Heart right ventricle (tissue), 16 donors: ENCODE measurements around the gene ITGAD. TPM values are rescaled to one million over a fixed set of nuclear protein-coding genes. Genes with fewer than 3 reads are reported as not detected.

Experiments
- ATAC-seq, 8 donors: fragments of 200-7000 bp; cut with Tn5 transposase; one replicate each; pipeline ENCODE4 v1.9.1; 2020; ENCODE audit warnings: mild to moderate bottlenecking in 8 of 8, moderate library complexity in 8 of 8, moderate number of reproducible peaks in 1 of 8
- DNase-seq, 2 donors: peaks; one replicate each; pipeline ENCODE4 v3.0.0-alpha.2; 2020
- H3K27ac ChIP-seq, 10 donors: fragments of 200-600 bp; sonication (generic) in 2 of 10; one replicate each; pipeline versions ENCODE4 v1.5.0 to v1.8.0; 2020 to 2022; ENCODE audit warnings: mild to moderate bottlenecking in 3 of 10
- H3K27me3 ChIP-seq, 7 donors: fragments of 200-600 bp; one replicate each; pipeline ENCODE4 v1.8.0; 2021 to 2022; ENCODE audit warnings: mild to moderate bottlenecking in 2 of 7
- H3K36me3 ChIP-seq, 9 donors: fragments of 200-600 bp; sonication (generic) in 1 of 9; one replicate each; pipeline versions ENCODE4 v1.5.0 to v1.8.0; 2020 to 2022; ENCODE audit warnings: mild to moderate bottlenecking in 2 of 9
- H3K4me1 ChIP-seq, 9 donors: fragments of 200-600 bp; sonication (generic) in 1 of 9; one replicate each; pipeline versions ENCODE4 v1.5.0 to v1.8.0; 2020 to 2022; ENCODE audit warnings: mild to moderate bottlenecking in 4 of 9
- H3K4me3 ChIP-seq, 10 donors: fragments of 200-600 bp; sonication (generic) in 2 of 10; one replicate each; pipeline versions ENCODE4 v1.5.0 to v1.8.0; 2020 to 2022; ENCODE audit warnings: mild to moderate bottlenecking in 7 of 10, moderate library complexity in 2 of 10
- H3K9me3 ChIP-seq, 11 donors: fragments of 200-600 bp in 10 of 11; sonication (generic) in 2 of 11; one replicate each; pipeline versions ENCODE4 v1.5.0 to v1.8.0; 2013 to 2022; ENCODE audit warnings: mild to moderate bottlenecking in 2 of 11, control low read depth in 1 of 11, moderate library complexity in 1 of 11
- WGBS, 2 donors: extraction: QIAGEN DNeasy Blood & Tissue Kit; methylation state at CpG; one replicate each; pipeline ENCODE4 v1.1.7; 2013; ENCODE audit warnings: inconsistent platforms in 1 of 2; 5-methylcytosine and 5-hydroxymethylcytosine counted together
- intact Hi-C, 10 donors: fragments of 100-400 bp; cut with DNase I; formaldehyde crosslinking; loops; one replicate each; pipeline versions ENCODE4 v1.11.1 to v1.14.2; 2022
- polyA plus RNA-seq, 2 donors: library from polyadenylated mRNA; stranded (reverse); fragments of 200-250 nt; gene quantifications; one replicate each; pipeline ENCODE4 v1.2.3, GENCODE V29; 2013
- total RNA-seq, 10 donors: library from RNA; stranded (reverse); fragmentation: NEBNext Ultra II Directional in 3 of 10; extraction: Animal tissue kit (Norgen Biotek cat#: 25700) in 3 of 10; gene quantifications; one replicate each; pipeline versions ENCODE4 v1.2.1 to v1.2.4, GENCODE V29; 2021 to 2023
- TF ChIP-seq, protein P1 (sequence below), 9 donors: fragments of 200-600 bp; sonication (generic) in 2 of 9; IDR thresholded peaks; one replicate each; pipeline versions ENCODE4 v1.5.0 to v1.8.0; 2021 to 2022; ENCODE audit warnings: antibody characterized with exemption in 9 of 9, mild to moderate bottlenecking in 5 of 9, moderate library complexity in 1 of 9
- donor health status: Arrhythmogenic right ventricular cardiomyopathy.
- donor health status: ischemic (EF 13 %, LVEDD 7.1; RV severe dilation, severe dysfunction).
- donor health status: healthy with polysubstance abuse.
- donor health status: DM: no; HTN: yes; CAD: no.
- donor health status: DM: no; HTN: no; CAD: no.
- donor health status: ischemic (EF 25% LVEDD 6.9; RV normal size, moderate dysfunction).
- donor health status: ischemic (EF 25% LVEDD 5.7; RV mildly dilated, moderate dysfunction).
- donor health status: healthy.
- donor health status: DM: yes; HTN: yes; CAD: no.
- donor health status: Ischemic cardiomyopathy.
- donor health status: ischemic (EF 35%, LVEDD 5.7; RV mildly dilated, moderate dysfunction).
- donor health status: nonischemic (EF 11% LVEDD 7.7; RV severe dilation, severe dysfunction).
- donor health status: DM: yes; HTN: yes; CAD: no.
- donor health status: PGD.
- donor health status: ischemic (EF 29% LVEDD 5.4; RV normal size, mild dysfunction).
- donor health status: nonischemic (EF 23%, LVEDD 6.1; RV moderate dilation, normal function).

Gene ITGAD
- total and polyA plus RNA-seq, 12 donors, result 0.01 to 0.39 TPM; not detected in 10

DNA sequence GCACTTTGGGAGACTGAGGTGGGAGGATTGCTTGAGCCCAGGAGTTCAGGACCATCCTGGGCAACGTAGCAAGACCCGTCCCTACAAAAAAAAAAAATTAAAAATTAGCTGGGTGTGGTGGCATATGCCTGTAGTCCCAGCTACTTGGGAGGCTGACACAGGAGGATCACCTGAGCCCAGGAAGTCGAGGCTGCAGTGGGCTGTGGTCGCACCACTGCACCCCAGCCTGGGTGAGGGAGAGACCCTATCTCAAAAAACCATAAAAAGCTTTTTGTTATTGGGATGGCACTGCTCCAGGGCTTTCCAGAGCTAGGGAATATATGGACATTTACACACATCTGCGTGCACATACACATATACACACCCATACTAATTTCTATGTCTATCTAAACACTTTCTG, 58.1 kb downstream of the ITGAD start:
- Histone ChIP-seq H3K36me3 (peaks cover 0 to 5% (median 0%) of the 10 kb centered on the region in 9 donors), H3K27ac (peak overlapping the region in 1 of 10 donors; percentile 65), H3K27me3 (no peaks in the 10 kb centered on the region), H3K4me3 (no peak overlapping the region), H3K4me1 (peaks cover 6 to 51% (median 41%) of the 10 kb centered on the region in 9 donors), H3K9me3 (no peaks in the 10 kb centered on the region)
- 87 to 88% methylated on average over 5 of the region's 5 CpGs for WGBS, 2 donors
- intact Hi-C loops, result loop anchor here in 5 of 10 donors (5.0 to 10.0 kb wide), 4 partner anchors 266 to 416 kb away; partner anchors contain the start of genes FUS (in 3 of the 5) and KAT8 (in 1 of the 5)
- peak in 1 of 8 donors; percentile 6 for ATAC-seq
- DNase-seq, result no peak
- TF ChIP-seq, protein P1, sequence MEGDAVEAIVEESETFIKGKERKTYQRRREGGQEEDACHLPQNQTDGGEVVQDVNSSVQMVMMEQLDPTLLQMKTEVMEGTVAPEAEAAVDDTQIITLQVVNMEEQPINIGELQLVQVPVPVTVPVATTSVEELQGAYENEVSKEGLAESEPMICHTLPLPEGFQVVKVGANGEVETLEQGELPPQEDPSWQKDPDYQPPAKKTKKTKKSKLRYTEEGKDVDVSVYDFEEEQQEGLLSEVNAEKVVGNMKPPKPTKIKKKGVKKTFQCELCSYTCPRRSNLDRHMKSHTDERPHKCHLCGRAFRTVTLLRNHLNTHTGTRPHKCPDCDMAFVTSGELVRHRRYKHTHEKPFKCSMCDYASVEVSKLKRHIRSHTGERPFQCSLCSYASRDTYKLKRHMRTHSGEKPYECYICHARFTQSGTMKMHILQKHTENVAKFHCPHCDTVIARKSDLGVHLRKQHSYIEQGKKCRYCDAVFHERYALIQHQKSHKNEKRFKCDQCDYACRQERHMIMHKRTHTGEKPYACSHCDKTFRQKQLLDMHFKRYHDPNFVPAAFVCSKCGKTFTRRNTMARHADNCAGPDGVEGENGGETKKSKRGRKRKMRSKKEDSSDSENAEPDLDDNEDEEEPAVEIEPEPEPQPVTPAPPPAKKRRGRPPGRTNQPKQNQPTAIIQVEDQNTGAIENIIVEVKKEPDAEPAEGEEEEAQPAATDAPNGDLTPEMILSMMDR (IDR thresholded peaks at IDR 0.05), result no peak

DNA sequence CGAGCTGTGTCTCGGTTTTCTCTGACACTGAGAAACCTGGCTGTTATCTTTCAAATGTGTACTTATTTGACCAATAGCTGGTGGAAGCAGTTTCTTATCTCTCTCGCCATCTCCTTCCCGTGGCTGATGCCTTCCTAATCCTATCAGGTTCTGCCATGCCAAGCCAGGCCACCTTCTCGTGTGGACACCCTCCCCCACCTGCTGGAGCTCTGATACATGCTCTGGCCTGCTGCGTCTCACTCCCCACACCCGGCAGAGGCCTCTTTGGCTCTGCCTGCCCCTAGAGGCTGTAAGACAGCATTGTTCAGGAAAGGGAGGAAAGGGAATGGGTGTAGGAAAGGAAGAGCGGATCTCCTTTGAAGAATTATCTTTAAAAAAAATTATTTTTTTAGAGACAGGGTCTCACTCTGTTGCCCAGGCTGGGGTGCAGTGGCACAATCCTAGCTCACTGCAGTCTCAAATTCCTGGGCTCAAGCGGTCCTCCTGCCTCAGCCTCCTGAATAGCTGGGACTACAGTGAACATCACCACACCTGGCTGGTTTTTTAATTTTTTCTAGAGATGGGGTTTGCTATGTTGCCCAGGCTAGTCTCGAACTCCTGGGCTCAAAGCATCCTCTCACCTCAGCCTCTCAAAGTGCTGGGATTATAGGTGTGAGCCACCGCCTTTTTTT, 58.7 kb downstream of the ITGAD start:
- Histone ChIP-seq H3K4me1 (peaks cover 10 to 57% (median 47%) of the 10 kb centered on the region in 9 donors), H3K27ac (peak overlapping the region in 8 of 10 donors; percentile 18 to 77 (median 54)), H3K4me3 (no peak overlapping the region), H3K9me3 (no peaks in the 10 kb centered on the region), H3K36me3 (peaks cover 0 to 5% (median 0%) of the 10 kb centered on the region in 9 donors), H3K27me3 (no peaks in the 10 kb centered on the region)
- peak; percentile 42 to 78 (median 74) for ATAC-seq
- TF ChIP-seq, protein P1 (IDR thresholded peaks at IDR 0.05), result peak in 8 of 9 donors; percentile 38 to 62 (median 55)
- 46 to 48% methylated on average over 11 of the region's 11 CpGs for WGBS, 2 donors
- peak; percentile 47 for DNase-seq
- intact Hi-C loops, result loop anchor here in 5 of 10 donors (5.0 to 10.0 kb wide), 4 partner anchors 267 to 415 kb away; partner anchors contain the start of genes FUS (in 3 of the 5) and KAT8 (in 1 of the 5)

DNA sequence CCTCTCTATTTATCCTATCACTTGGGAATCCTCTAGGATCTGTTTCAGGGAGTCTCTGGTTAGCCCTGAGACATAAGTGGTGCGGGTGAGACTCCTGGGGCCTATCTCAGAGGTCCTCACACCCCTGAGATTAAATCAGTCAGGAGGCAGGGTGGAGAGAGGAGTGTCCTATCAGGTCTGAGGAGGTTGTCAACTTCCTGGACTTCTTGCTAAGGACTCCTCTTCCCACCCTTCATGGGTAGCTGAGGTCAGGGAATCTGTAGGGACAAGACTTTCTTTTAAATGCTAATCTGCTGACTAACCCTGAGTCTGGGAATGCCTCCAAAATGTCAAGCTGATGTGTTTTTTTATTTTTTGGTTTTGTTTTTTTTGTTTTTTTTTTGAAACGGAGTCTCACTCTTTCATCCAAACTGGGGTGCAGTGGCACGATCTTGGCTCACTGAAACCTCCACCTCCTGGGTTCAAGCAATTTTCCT, 59.5 kb downstream of the ITGAD start:
- no peak overlapping the region for H3K4me3 ChIP-seq

More for the DNA sequence above, 59.5 kb downstream of the ITGAD start:
- Histone ChIP-seq H3K27me3 (no peaks in the 10 kb centered on the region), H3K4me1 (peaks cover 13 to 65% (median 55%) of the 10 kb centered on the region in 9 donors), H3K9me3 (no peaks in the 10 kb centered on the region), H3K27ac (peak overlapping the region in 9 of 10 donors; percentile 18 to 77 (median 53)), H3K36me3 (peaks cover 0 to 5% (median 0%) of the 10 kb centered on the region in 9 donors)
- ATAC-seq, result peak; percentile 12 to 58 (median 50)
- TF ChIP-seq, protein P1 (IDR thresholded peaks at IDR 0.05), result no peak
- no peak for DNase-seq
- 50 to 66% methylated on average over 3 of the region's 3 CpGs for WGBS, 2 donors
- intact Hi-C loops, result loop anchor here in 5 of 10 donors (5.0 to 10.0 kb wide), 4 partner anchors 268 to 415 kb away; partner anchors contain the start of genes FUS (in 3 of the 5) and KAT8 (in 1 of the 5)
